Fibroblast of lung (primary cell): Measurements from ENCODE around the gene RAB20. TPM values are rescaled to one million over a fixed set of nuclear protein-coding genes. Genes with fewer than 3 reads are reported as not detected.

Source experiments
- DNase-seq, 2 donors: peaks; one replicate each; pipeline versions ENCODE4 v3.0.0 to v3.0.0-alpha.2; 2010; ENCODE audit warnings: low read depth in 2 of 2
- H2AFZ ChIP-seq: 2 replicates; pipeline ENCODE4 v1.5.1; 2012; ENCODE audit warnings: low read length, control low read depth, inconsistent platforms
- H3K27ac ChIP-seq: 2 replicates; pipeline ENCODE4 v1.5.1; 2011; ENCODE audit warnings: low read length, control low read depth; ENCODE audit not compliant: insufficient read depth
- H3K27me3 ChIP-seq: 2 replicates; pipeline ENCODE4 v1.5.1; 2011; ENCODE audit warnings: mild to moderate bottlenecking, low read length; ENCODE audit not compliant: control insufficient read depth, insufficient read depth
- H3K36me3 ChIP-seq: 2 replicates; pipeline ENCODE4 v1.5.1; 2011; ENCODE audit warnings: low read length; ENCODE audit not compliant: control insufficient read depth, insufficient read depth
- H3K4me1 ChIP-seq: 2 replicates; pipeline ENCODE4 v1.5.1; 2011; ENCODE audit warnings: low read length; ENCODE audit not compliant: control insufficient read depth, insufficient read depth; ENCODE audit errors: extremely low read depth
- H3K4me2 ChIP-seq: 2 replicates; pipeline ENCODE4 v1.5.1; 2011; ENCODE audit warnings: low read length, control low read depth; ENCODE audit not compliant: insufficient read depth; ENCODE audit errors: extremely low read depth
- H3K4me3 ChIP-seq, 4 experiments: fragments of 200-600 bp in 1 of 4; sonication (generic) in 1 of 4; replicated peaks in 1 of 4; 2 replicates each; pipeline ENCODE4 v1.5.1; 2011 to 2016; ENCODE audit warnings: low read length in 4 of 4, low read depth in 3 of 4, mild to moderate bottlenecking in 3 of 4, control low read depth in 2 of 4, inconsistent platforms in 1 of 4, mixed read lengths in 1 of 4; ENCODE audit not compliant: insufficient read depth in 1 of 4; ENCODE audit errors: control extremely low read depth in 1 of 4
- H3K79me2 ChIP-seq: 2 replicates; pipeline ENCODE4 v1.5.1; 2012; ENCODE audit warnings: mild to moderate bottlenecking, low read length, inconsistent platforms; ENCODE audit not compliant: control insufficient read depth, insufficient read depth
- H3K9ac ChIP-seq: 2 replicates; pipeline ENCODE4 v1.5.1; 2011; ENCODE audit warnings: mild to moderate bottlenecking, low read length, control low read depth; ENCODE audit not compliant: insufficient read depth
- H3K9me3 ChIP-seq: 2 replicates; pipeline ENCODE4 v1.5.1; 2012; ENCODE audit warnings: low read depth, low read length; ENCODE audit not compliant: control insufficient read depth, insufficient read depth
- H4K20me1 ChIP-seq: 2 replicates; pipeline ENCODE4 v1.5.1; 2011; ENCODE audit warnings: low read length; ENCODE audit not compliant: control insufficient read depth, insufficient read depth; ENCODE audit errors: extremely low read depth
- CTCF ChIP-seq, 2 donors: IDR thresholded peaks in 1 of 2; conservative IDR thresholded peaks in 1 of 2; 1 replicate in 1 of 2; 2 replicates in 1 of 2; pipeline ENCODE4 v1.5.1; 2011 to 2012; ENCODE audit warnings: low read length in 2 of 2, control low read depth in 1 of 2, inconsistent platforms in 1 of 2, low read depth in 1 of 2, mild to moderate bottlenecking in 1 of 2
- EZH2 ChIP-seq: IDR thresholded peaks from 2 replicates; pipeline ENCODE4 v1.5.1; 2012; ENCODE audit warnings: low read length, control low read depth, mild to moderate bottlenecking; ENCODE audit errors: missing control alignments
- polyA plus RNA-seq, 2 donors: library from polyadenylated mRNA; depleted of rRNA in 1 of 2; stranded (reverse) in 1 of 2; unstranded in 1 of 2; fragments of >200 nt; gene quantifications; 2 replicates each; pipeline ENCODE4 v1.2.1, GENCODE V29; 2011 to 2012; ENCODE audit warnings: missing spikeins in 1 of 2
- total RNA-seq: library from RNA; depleted of rRNA; stranded (reverse); fragments of >200 nt; gene quantifications from 2 replicates; pipeline ENCODE4 v1.2.1, GENCODE V29; 2014

Gene RAB20
- total and polyA plus RNA-seq, 2 donors (not counting 1 experiment from before 2014, with no cell fraction given), result 3.5 to 4.3 TPM

DNA sequence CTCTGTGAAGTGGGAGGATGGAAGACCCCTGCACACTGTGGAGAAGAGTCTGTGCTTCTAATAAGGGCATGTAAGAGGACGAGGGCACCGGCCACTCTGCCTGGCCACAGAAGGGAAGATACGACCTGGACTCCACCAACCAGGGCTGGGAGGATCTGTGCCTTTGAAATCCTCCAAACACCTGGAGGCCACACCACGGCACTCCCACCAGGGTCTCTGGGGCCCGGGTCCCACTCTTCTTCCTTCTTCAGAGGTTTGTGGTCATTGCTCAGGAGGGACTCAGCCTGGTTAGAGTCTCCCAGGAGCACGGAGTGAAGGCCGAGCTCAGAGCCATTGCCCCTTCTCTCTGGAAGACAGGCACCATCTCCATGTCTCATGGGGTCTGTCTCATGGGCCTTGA is 42.0 kb downstream of the RAB20 start:
- no peak overlapping the region for H3K4me2 ChIP-seq
- H3K36me3 ChIP-seq, result no peaks in the 10 kb centered on the region
- no peak for DNase-seq
- no peak for TF ChIP-seq EZH2
- TF ChIP-seq CTCF (conservative IDR thresholded peaks at IDR 0.05 in 1 of 2, IDR thresholded peaks at IDR 0.05 in 1 of 2; ENCODE audit: low read depth in 1 of 2, low read length in 2 of 2), result no peak
- H2AFZ ChIP-seq, result no peak overlapping the region
- H3K27me3 ChIP-seq, result no peaks in the 10 kb centered on the region
- H3K4me3 ChIP-seq, result no peak overlapping the region
- no peaks in the 10 kb centered on the region for H3K79me2 ChIP-seq
- H4K20me1 ChIP-seq, result no peaks in the 10 kb centered on the region
- no peak overlapping the region for H3K9ac ChIP-seq
- H3K9me3 ChIP-seq, result no peaks in the 10 kb centered on the region
- no peak overlapping the region for H3K27ac ChIP-seq
- H3K4me1 ChIP-seq, result no peaks in the 10 kb centered on the region

DNA sequence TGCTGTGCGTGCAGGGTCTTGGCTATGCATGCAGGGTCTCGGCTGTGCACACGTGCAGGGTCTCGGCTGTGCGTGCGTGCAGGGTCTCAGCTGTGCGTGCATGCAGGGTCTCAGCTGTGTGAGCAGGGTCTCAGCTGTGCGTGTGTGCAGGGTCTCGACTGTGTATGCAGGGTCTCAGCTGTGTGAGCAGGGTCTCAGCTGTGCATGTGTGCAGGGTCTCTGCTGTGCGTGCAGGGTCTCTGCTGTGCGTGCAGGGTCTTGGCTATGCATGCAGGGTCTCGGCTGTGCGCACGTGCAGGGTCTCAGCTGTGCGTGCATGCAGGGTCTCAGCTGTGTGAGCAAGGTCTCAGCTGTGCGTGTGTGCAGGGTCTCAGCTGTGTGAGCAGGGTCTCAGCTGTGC is 42.5 kb downstream of the RAB20 start:
- no peak overlapping the region for H2AFZ ChIP-seq
- no peaks in the 10 kb centered on the region for H3K79me2 ChIP-seq
- no peaks in the 10 kb centered on the region for H4K20me1 ChIP-seq
- TF ChIP-seq CTCF (conservative IDR thresholded peaks at IDR 0.05 in 1 of 2, IDR thresholded peaks at IDR 0.05 in 1 of 2; ENCODE audit: low read depth in 1 of 2, low read length in 2 of 2) (no peak), EZH2 (no peak)
- no peak overlapping the region for H3K4me3 ChIP-seq
- no peaks in the 10 kb centered on the region for H3K4me1 ChIP-seq
- no peaks in the 10 kb centered on the region for H3K27me3 ChIP-seq
- H3K4me2 ChIP-seq, result no peak overlapping the region
- H3K36me3 ChIP-seq, result no peaks in the 10 kb centered on the region
- no peaks in the 10 kb centered on the region for H3K9me3 ChIP-seq
- H3K27ac ChIP-seq, result no peak overlapping the region
- no peak overlapping the region for H3K9ac ChIP-seq
- DNase-seq, result no peak

DNA sequence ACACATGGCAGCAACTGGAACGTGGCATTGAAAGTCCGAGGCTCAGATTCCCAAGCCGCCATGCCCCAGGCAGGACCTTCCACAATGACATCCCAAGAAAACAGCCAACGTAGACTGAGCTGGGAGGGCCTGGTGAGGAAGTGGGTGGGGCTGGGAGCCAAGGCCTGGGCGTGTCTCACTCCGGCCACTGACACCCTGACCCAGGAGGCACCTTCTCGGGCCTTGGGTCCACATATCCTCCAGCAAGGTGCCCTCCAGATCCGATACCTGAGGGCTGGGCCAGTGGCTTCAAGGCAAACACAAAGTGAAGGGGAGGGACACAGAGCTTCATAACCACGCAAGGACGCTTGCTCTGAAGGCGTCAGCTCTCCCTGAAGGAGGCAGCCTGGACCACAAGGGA is 43.0 kb downstream of the RAB20 start:
- H3K9me3 ChIP-seq, result no peaks in the 10 kb centered on the region
- no peak overlapping the region for H3K9ac ChIP-seq
- no peak overlapping the region for H3K4me2 ChIP-seq
- no peaks in the 10 kb centered on the region for H3K27me3 ChIP-seq
- no peaks in the 10 kb centered on the region for H3K36me3 ChIP-seq
- no peaks in the 10 kb centered on the region for H3K79me2 ChIP-seq
- H3K4me1 ChIP-seq, result no peaks in the 10 kb centered on the region
- no peak overlapping the region for H3K27ac ChIP-seq
- H2AFZ ChIP-seq, result no peak overlapping the region
- DNase-seq, result no peak
- TF ChIP-seq EZH2 (no peak), CTCF (conservative IDR thresholded peaks at IDR 0.05 in 1 of 2, IDR thresholded peaks at IDR 0.05 in 1 of 2; ENCODE audit: low read depth in 1 of 2, low read length in 2 of 2) (no peak)
- H3K4me3 ChIP-seq, result no peak overlapping the region
- no peaks in the 10 kb centered on the region for H4K20me1 ChIP-seq
